H1 (cell line): ENCODE results near the gene MPP3. TPM values are rescaled to one million over a fixed set of nuclear protein-coding genes. Genes with fewer than 3 reads are reported as not detected.

Source experiments
- CTCF ChIA-PET: fragments of 300-600 bp; sonication (Branson Sonifier 250); formaldehyde crosslinking; loops from one replicate; lab custom pipeline; 2021; ENCODE audit not compliant: partially characterized antibody; lab: Charles Lee
- POLR2A ChIA-PET: fragments of 300-600 bp; sonication (Branson Sonifier 250); formaldehyde crosslinking; loops from one replicate; lab custom pipeline; 2021; ENCODE audit warnings: inconsistent platforms; ENCODE audit not compliant: partially characterized antibody; lab: Charles Lee
- DNase-seq, 2 experiments: peaks; one replicate each; pipeline versions ENCODE4 v3.0.0 to v3.0.0-alpha.2; 2010 to 2022; ENCODE audit warnings: low spot score in 2 of 2, low read depth in 1 of 2, mixed read lengths in 1 of 2
- FAIRE-seq: peaks from 2 replicates; lab custom pipeline; 2011; peaks lifted over from hg19 to GRCh38; lab: Jason Lieb, UNC
- H2AFZ ChIP-seq: 2 replicates; pipeline ENCODE4 v1.8.1; 2012; ENCODE audit warnings: low read length, inconsistent platforms
- H2AK5ac ChIP-seq: 2 replicates; pipeline ENCODE4 v1.6.1; 2013; ENCODE audit warnings: low read depth, low read length
- H2BK120ac ChIP-seq: replicated peaks from 2 replicates; pipeline ENCODE3; 2013; ENCODE audit warnings: low read depth, low read length, inconsistent platforms
- H2BK12ac ChIP-seq: 2 replicates; pipeline ENCODE4 v1.6.1; 2013; ENCODE audit warnings: low read depth, low read length
- H2BK15ac ChIP-seq: 2 replicates; pipeline ENCODE4 v1.6.1; 2013; ENCODE audit warnings: low read length
- H2BK20ac ChIP-seq: 2 replicates; pipeline ENCODE4 v1.6.1; 2013; ENCODE audit warnings: low read length
- H2BK5ac ChIP-seq: 2 replicates; pipeline ENCODE4 v1.6.1; 2013; ENCODE audit warnings: low read depth, low read length
- H3K14ac ChIP-seq: 2 replicates; pipeline ENCODE4 v1.6.1; 2013; ENCODE audit warnings: inconsistent platforms; ENCODE audit not compliant: insufficient read length
- H3K18ac ChIP-seq: 2 replicates; pipeline ENCODE4 v1.6.1; 2013; ENCODE audit warnings: low read length; ENCODE audit errors: extremely low read depth
- H3K23ac ChIP-seq: 2 replicates; pipeline ENCODE4 v1.6.1; 2013; ENCODE audit warnings: inconsistent platforms; ENCODE audit not compliant: insufficient read length
- H3K23me2 ChIP-seq: 2 replicates; pipeline ENCODE4 v1.6.1; 2013; ENCODE audit warnings: low read depth, low read length
- H3K27ac ChIP-seq: 2 replicates; pipeline ENCODE4 v1.6.1; 2011; ENCODE audit warnings: low read depth, low read length, inconsistent platforms
- H3K27me3 ChIP-seq, 4 experiments: replicated peaks in 1 of 4; 1 replicate in 1 of 4; 2 replicates in 3 of 4; pipeline versions ENCODE4 v1.6.1 to v1.8.1; 2011 to 2013; ENCODE audit warnings: low read length in 3 of 4, mild to moderate bottlenecking in 3 of 4, inconsistent platforms in 2 of 4, mixed read lengths in 2 of 4, moderate library complexity in 1 of 4; ENCODE audit not compliant: control insufficient read depth in 3 of 4, insufficient read depth in 3 of 4; ENCODE audit errors: extremely low read depth in 1 of 4
- H3K36me3 ChIP-seq, 4 experiments: 2 replicates each; pipeline versions ENCODE4 v1.6.1 to v1.8.1; 2011 to 2013; ENCODE audit warnings: mild to moderate bottlenecking in 4 of 4, low read length in 3 of 4, moderate library complexity in 2 of 4, control low read depth in 1 of 4, inconsistent platforms in 1 of 4; ENCODE audit not compliant: insufficient read depth in 4 of 4, control insufficient read depth in 2 of 4
- H3K4ac ChIP-seq: replicated peaks from 2 replicates; pipeline ENCODE3; 2013; ENCODE audit warnings: low read length, low read depth, mixed read lengths, inconsistent platforms; ENCODE audit not compliant: insufficient read length
- H3K4me1 ChIP-seq, 4 experiments: replicated peaks in 1 of 4; 1 replicate in 1 of 4; 2 replicates in 3 of 4; pipeline versions ENCODE4 v1.6.1 to v1.8.1; 2011 to 2013; ENCODE audit warnings: low read length in 3 of 4, inconsistent platforms in 2 of 4, mixed read lengths in 1 of 4; ENCODE audit not compliant: insufficient read depth in 4 of 4, control insufficient read depth in 3 of 4
- H3K4me2 ChIP-seq, 2 experiments: 2 replicates each; pipeline versions ENCODE4 v1.6.1 to v1.8.1; 2011 to 2013; ENCODE audit warnings: low read depth in 2 of 2, low read length in 2 of 2, control low read depth in 1 of 2, inconsistent platforms in 1 of 2, mild to moderate bottlenecking in 1 of 2; ENCODE audit not compliant: insufficient read depth in 1 of 2
- H3K4me3 ChIP-seq, 4 experiments: fragments of 200-600, 300-600 bp in 1 of 4; sonication (generic), shearing (Covaris generic), sonication (Bioruptor Twin) in 1 of 4; 2 replicates each; pipeline versions ENCODE4 v1.5.1 to v1.8.1; 2011 to 2016; ENCODE audit warnings: low read length in 4 of 4, low read depth in 3 of 4, control low read depth in 2 of 4, inconsistent platforms in 2 of 4, mild to moderate bottlenecking in 2 of 4, mixed read lengths in 1 of 4, moderate library complexity in 1 of 4; ENCODE audit not compliant: insufficient read depth in 2 of 4; ENCODE audit errors: extremely low read depth in 1 of 4
- H3K56ac ChIP-seq: replicated peaks from 2 replicates; pipeline ENCODE3; 2013; ENCODE audit warnings: low read depth, mild to moderate bottlenecking, mixed read lengths, low read length, inconsistent platforms; ENCODE audit not compliant: insufficient read length
- H3K79me1 ChIP-seq: 2 replicates; pipeline ENCODE4 v1.6.1; 2013; ENCODE audit warnings: low read depth, low read length, control low read depth
- H3K79me2 ChIP-seq, 2 experiments: 2 replicates each; pipeline versions ENCODE4 v1.6.1 to v1.8.1; 2012 to 2013; ENCODE audit warnings: low read length in 2 of 2, mild to moderate bottlenecking in 2 of 2, inconsistent platforms in 1 of 2; ENCODE audit not compliant: insufficient read depth in 2 of 2, control insufficient read depth in 1 of 2
- H3K9ac ChIP-seq, 4 experiments: replicated peaks in 1 of 4; 1 replicate in 1 of 4; 2 replicates in 3 of 4; pipeline versions ENCODE4 v1.6.1 to v1.8.1; 2011 to 2013; ENCODE audit warnings: low read depth in 3 of 4, low read length in 3 of 4, control low read depth in 2 of 4, mild to moderate bottlenecking in 2 of 4, moderate library complexity in 2 of 4, inconsistent platforms in 1 of 4; ENCODE audit errors: extremely low read depth in 1 of 4
- H3K9me3 ChIP-seq, 2 experiments: 2 replicates each; pipeline versions ENCODE4 v1.6.1 to v1.8.1; 2012 to 2013; ENCODE audit warnings: mild to moderate bottlenecking in 2 of 2, moderate library complexity in 2 of 2, control low read depth in 1 of 2, inconsistent platforms in 1 of 2, low read depth in 1 of 2, low read length in 1 of 2, mixed read lengths in 1 of 2; ENCODE audit not compliant: insufficient read depth in 2 of 2
- H4K20me1 ChIP-seq, 2 experiments: replicated peaks in 1 of 2; 2 replicates each; pipeline versions ENCODE3 to v1.8.1; 2011 to 2013; ENCODE audit warnings: inconsistent platforms in 2 of 2, low read length in 2 of 2, mild to moderate bottlenecking in 1 of 2; ENCODE audit not compliant: insufficient read depth in 2 of 2, control insufficient read depth in 1 of 2
- H4K5ac ChIP-seq: 2 replicates; pipeline ENCODE4 v1.6.1; 2013; ENCODE audit warnings: low read length, low read depth, mixed read lengths, inconsistent platforms; ENCODE audit not compliant: insufficient read length
- H4K8ac ChIP-seq: 2 replicates; pipeline ENCODE4 v1.8.0; 2013; ENCODE audit warnings: mild to moderate bottlenecking, moderate library complexity, low read length, inconsistent platforms; ENCODE audit not compliant: insufficient read depth; ENCODE audit errors: extremely low read depth
- H4K91ac ChIP-seq: replicated peaks from 2 replicates; pipeline ENCODE3; 2013; ENCODE audit warnings: low read length, mixed read lengths, inconsistent platforms; ENCODE audit not compliant: insufficient read length
- BCL11A ChIP-seq, 2 experiments: IDR thresholded peaks; one replicate each; pipeline ENCODE4 v1.6.1; 2011; ENCODE audit warnings: low read depth in 2 of 2, low read length in 2 of 2, mild to moderate bottlenecking in 2 of 2
- CBX8 ChIP-seq: fragments of 300-800, 300-1000 bp; sonication (generic); IDR thresholded peaks from 2 replicates; pipeline ENCODE4 v1.7.1; 2016; ENCODE audit warnings: low read depth, low read length, borderline replicate concordance
- EP300 ChIP-seq, 2 experiments: IDR thresholded peaks; 1 replicate in 1 of 2; 2 replicates in 1 of 2; pipeline ENCODE4 v1.6.1; 2011 to 2012; ENCODE audit warnings: low read depth in 2 of 2, low read length in 2 of 2, mild to moderate bottlenecking in 2 of 2, borderline replicate concordance in 1 of 2, inconsistent platforms in 1 of 2, moderate library complexity in 1 of 2
- HDAC2 ChIP-seq, 2 experiments: fragments of 300-600 bp in 1 of 2; sonication (generic) in 1 of 2; IDR thresholded peaks; 2 replicates each; pipeline ENCODE4 v1.6.1; 2011 to 2012; ENCODE audit warnings: low read depth in 2 of 2, low read length in 2 of 2, mild to moderate bottlenecking in 2 of 2, moderate library complexity in 2 of 2, borderline replicate concordance in 1 of 2, inconsistent platforms in 1 of 2
- JUND ChIP-seq: IDR thresholded peaks from 2 replicates; pipeline ENCODE4 v1.6.1; 2011; ENCODE audit warnings: mild to moderate bottlenecking, improper control_type of control experiment, low read length
- SIN3A ChIP-seq, 2 experiments: IDR thresholded peaks in 1 of 2; conservative IDR thresholded peaks in 1 of 2; 2 replicates each; pipeline ENCODE4 v1.6.1; 2011 to 2012; ENCODE audit warnings: low read length in 2 of 2, improper control_type of control experiment in 1 of 2, low read depth in 1 of 2, mild to moderate bottlenecking in 1 of 2
- SP2 ChIP-seq: IDR thresholded peaks from 2 replicates; pipeline ENCODE4 v1.6.1; 2012; ENCODE audit warnings: mild to moderate bottlenecking, low read length, inconsistent platforms
- SUZ12 ChIP-seq: fragments of 200-600 bp; sonication (generic); IDR thresholded peaks from 2 replicates; pipeline ENCODE4 v1.6.1; 2012; ENCODE audit warnings: mild to moderate bottlenecking, inconsistent platforms, low read length, moderate library complexity, mixed read lengths
- ZNF274 ChIP-seq: IDR thresholded peaks from 2 replicates; pipeline ENCODE4 v1.7.0; 2012; ENCODE audit warnings: low read length, borderline replicate concordance; ENCODE audit errors: extremely low read depth
- WGBS, 2 experiments: shearing (Covaris generic) in 1 of 2; methylation state at CpG; one replicate each; pipeline versions ENCODE4 v1.1.6 to v1.1.7; 2013 to 2015; ENCODE audit warnings: low lambda C conversion rate in 2 of 2, mixed read lengths in 2 of 2, inconsistent platforms in 1 of 2, low coverage in 1 of 2, missing lambda C conversion rate in 1 of 2; ENCODE audit not compliant: insufficient replicate concordance in 2 of 2, insufficient coverage in 1 of 2, insufficient read length in 1 of 2; ENCODE audit errors: extremely low coverage in 1 of 2, missing lambda C conversion rate in 1 of 2; 5-methylcytosine and 5-hydroxymethylcytosine counted together
- polyA plus RNA-seq, 7 experiments: library from polyadenylated mRNA; depleted of rRNA in 3 of 7; stranded (reverse) in 5 of 7; unstranded in 2 of 7; fragments of >200 nt in 5 of 7; fragments of 200-250 nt in 2 of 7; gene quantifications; 1 replicate in 5 of 7; 2 replicates in 1 of 7; 4 replicates in 1 of 7; pipeline versions ENCODE4 v1.2.1 to v1.2.3, GENCODE V29; 2011 to 2013; ENCODE audit warnings: missing spikeins in 2 of 7, mixed read lengths in 2 of 7
- total RNA-seq: library from RNA; stranded (reverse); fragmentation: NEBNext Ultra II Directional; extraction: Animal tissue kit (Norgen Biotek cat#: 25700); gene quantifications from 2 replicates; pipeline ENCODE4 v1.2.1, GENCODE V29; 2021

MPP3 gene
- total and polyA plus RNA-seq, 2 of the 8 experiments (the other 6 are each of a cell fraction or from before 2014, with no cell fraction given): 3.1 to 6.1 TPM

DNA sequence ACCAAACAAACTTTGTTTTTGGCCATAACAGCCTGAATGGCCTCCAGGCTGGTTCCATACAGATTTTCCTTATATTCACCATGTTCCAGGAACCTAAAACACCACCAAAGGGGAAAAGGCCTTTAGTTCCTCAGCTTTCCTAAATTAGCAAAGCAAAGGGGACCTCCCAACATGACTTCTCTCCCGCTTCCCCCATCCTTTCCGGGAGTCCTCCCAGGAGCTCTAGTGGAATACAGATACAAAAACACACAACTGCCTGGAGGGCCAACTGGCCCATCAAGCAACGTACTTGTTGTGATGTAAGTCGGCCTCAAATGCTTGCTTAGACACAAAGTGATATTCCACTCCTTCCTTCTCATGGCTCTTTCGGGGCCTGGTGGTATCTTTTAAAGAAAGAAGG lies 22.1 kb downstream of the MPP3 start:
- H2BK15ac ChIP-seq: no peak overlapping the region
- CTCF ChIA-PET: interaction anchor here (0.6 to 3.3 kb wide), 4 partner anchors 21 to 36 kb away, joined by 3 to 10 read pairs (median 4); partner anchors contain the start of gene CD300LG
- H3K9ac ChIP-seq: no peak overlapping the region
- no peaks in the 10 kb centered on the region for H3K36me3 ChIP-seq
- H3K4me1 ChIP-seq: peaks cover 0 to 4% (median 1%) of the 10 kb centered on the region in 4 experiments; a peak in 1 of 7 replicates
- H3K79me1 ChIP-seq: no peaks in the 10 kb centered on the region
- H2AFZ ChIP-seq: no peak overlapping the region
- no peak overlapping the region for H2BK20ac ChIP-seq
- H3K79me2 ChIP-seq: no peaks in the 10 kb centered on the region
- no peak for DNase-seq
- no peak overlapping the region for H3K56ac ChIP-seq
- H3K18ac ChIP-seq: no peak overlapping the region
- H3K4ac ChIP-seq: no peak overlapping the region
- no peak overlapping the region for H3K4me3 ChIP-seq
- 81% methylated on average over 5 of the region's 5 CpGs; no CpG with 5 or more reads in 1 of the 2 experiments for WGBS, 2 experiments
- no peak overlapping the region for H3K23ac ChIP-seq
- no peak overlapping the region for H2BK5ac ChIP-seq
- no peak overlapping the region for H3K14ac ChIP-seq
- no peak overlapping the region for H3K4me2 ChIP-seq
- H2BK120ac ChIP-seq: no peak overlapping the region
- H3K27me3 ChIP-seq: no peaks in the 10 kb centered on the region
- 0 out of 2 replicates have a peak overlapping the region, but pooled peaks have one; percentile 2 for H2BK12ac ChIP-seq
- H3K27ac ChIP-seq: no peak overlapping the region
- H4K8ac ChIP-seq: no peak overlapping the region
- peaks cover 0 to 1% of the 10 kb centered on the region in 2 experiments for H4K20me1 ChIP-seq
- no peaks in the 10 kb centered on the region for H3K9me3 ChIP-seq
- H3K23me2 ChIP-seq: no peaks in the 10 kb centered on the region
- H4K91ac ChIP-seq: peak overlapping the region; percentile 34
- FAIRE-seq: no peak
- POLR2A ChIA-PET: interaction anchor here (0.8 to 1.2 kb wide), 4 partner anchors 9 to 36 kb away, joined by 3 to 4 read pairs (median 4); partner anchors contain the start of genes CD300LG and DUSP3
- H4K5ac ChIP-seq: no peak overlapping the region
- 0 out of 2 replicates have a peak overlapping the region, but pooled peaks have one; percentile 28 for H2AK5ac ChIP-seq
- TF ChIP-seq HDAC2 (IDR thresholded peaks at IDR 0.05; ENCODE audit: borderline replicate concordance in 1 of 2, low read depth in 2 of 2, low read length in 2 of 2) (no peak), JUND (no peak), SP2 (no peak), ZNF274 (no peak), CBX8 (no peak), SIN3A (conservative IDR thresholded peaks at IDR 0.05 in 1 of 2, IDR thresholded peaks at IDR 0.05 in 1 of 2; ENCODE audit: low read depth in 1 of 2, low read length in 2 of 2) (no peak), SUZ12 (no peak), EP300 (IDR thresholded peaks at IDR 0.05; ENCODE audit: borderline replicate concordance in 1 of 2, low read depth in 2 of 2, low read length in 2 of 2) (no peak), BCL11A (IDR thresholded peaks at IDR 0.05; ENCODE audit: low read depth in 2 of 2, low read length in 2 of 2) (no peak)
